GM12891 (cell line): Measurements from ENCODE around the gene FBXL13.
"Not testable (repeated sequence)": the region's sequence is repeated elsewhere in the genome, so short reads cannot be mapped to it uniquely, and the experiment has no call there.

ENCODE experiments used
- PAX5 ChIP-seq: IDR thresholded peaks from 2 replicates; pipeline ENCODE4 v1.6.1; 2011; ENCODE audit warnings: low read length, moderate library complexity, mild to moderate bottlenecking; ENCODE audit not compliant: insufficient read depth, severe bottlenecking
- POLR2A ChIP-seq: IDR thresholded peaks from 2 replicates; pipeline ENCODE4 v1.6.1; 2011; ENCODE audit warnings: low read depth, low read length, control low read depth
- POLR2AphosphoS5 ChIP-seq: IDR thresholded peaks from 2 replicates; pipeline ENCODE4 v1.6.1; 2011; ENCODE audit warnings: low read depth, low read length, control low read depth
- POU2F2 ChIP-seq: IDR thresholded peaks from 2 replicates; pipeline ENCODE4 v1.6.1; 2011; ENCODE audit warnings: low read depth, mild to moderate bottlenecking, control low read depth, low read length, moderate library complexity
- SPI1 ChIP-seq: IDR thresholded peaks from 2 replicates; pipeline ENCODE4 v1.6.1; 2011; ENCODE audit warnings: low read depth, low read length, control low read depth
- TAF1 ChIP-seq: IDR thresholded peaks from 2 replicates; pipeline ENCODE4 v1.6.1; 2011; ENCODE audit warnings: low read depth, low read length, control low read depth

- not testable (repeated sequence) for TF ChIP-seq POLR2A, SPI1, TAF1, POLR2AphosphoS5, POU2F2, PAX5
Observed at GRCh38 chr7:102776217-102776616, 298.4 kb downstream of the FBXL13 start.
